HUES6 (cell line): ENCODE data around the gene ATP8B2.
"Not testable (repeated sequence)": the region's sequence is repeated elsewhere in the genome, so short reads cannot be mapped to it uniquely, and the experiment has no call there.

Source experiments
- H3K27ac ChIP-seq: 2 replicates; pipeline ENCODE4 v1.7.0; 2013; ENCODE audit warnings: low read depth, mild to moderate bottlenecking, low read length, inconsistent platforms
- H3K27me3 ChIP-seq: 2 replicates; pipeline ENCODE4 v1.6.1; 2013; ENCODE audit warnings: low read length; ENCODE audit not compliant: control insufficient read depth, insufficient read depth
- H3K36me3 ChIP-seq: 2 replicates; pipeline ENCODE4 v1.6.1; 2013; ENCODE audit warnings: low read length; ENCODE audit not compliant: control insufficient read depth, insufficient read depth
- H3K4me1 ChIP-seq: 2 replicates; pipeline ENCODE4 v1.6.1; 2013; ENCODE audit warnings: low read length; ENCODE audit not compliant: control insufficient read depth, insufficient read depth
- H3K4me3 ChIP-seq: 2 replicates; pipeline ENCODE4 v1.5.1; 2013; ENCODE audit warnings: low read depth, low read length
- H3K9ac ChIP-seq: one replicate; pipeline ENCODE4 v1.6.1; 2013; ENCODE audit warnings: mild to moderate bottlenecking, low read length
- H3K9me3 ChIP-seq: 2 replicates; pipeline ENCODE4 v1.6.1; 2013; ENCODE audit warnings: low read depth, low read length; ENCODE audit not compliant: control insufficient read depth, insufficient read depth

Gene ATP8B2

DNA sequence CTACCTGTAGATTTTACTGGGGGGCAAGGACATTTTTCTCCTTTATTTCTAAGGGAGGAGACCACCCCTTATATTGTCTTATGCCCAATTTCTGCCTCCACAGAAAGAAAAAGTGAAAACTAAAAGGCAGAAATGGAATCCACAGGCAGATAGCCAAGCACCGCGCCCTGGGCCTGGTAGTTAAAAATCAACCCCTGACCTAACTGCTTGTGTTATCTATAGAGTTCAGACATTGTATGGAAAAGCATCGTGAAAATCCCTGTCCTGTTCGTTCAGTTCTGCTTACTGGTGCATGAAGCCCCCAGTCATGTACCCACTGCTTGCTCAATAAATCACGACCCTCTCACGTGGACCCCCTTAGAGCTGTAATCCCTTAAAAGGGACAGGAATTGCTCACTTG is 46.1 kb downstream of the ATP8B2 start:
- Histone ChIP-seq H3K4me1 (no peaks in the 10 kb centered on the region), H3K4me3 (no peak overlapping the region), H3K36me3 (no peaks in the 10 kb centered on the region), H3K27me3 (no peaks in the 10 kb centered on the region), H3K9me3 (peaks cover 5% of the 10 kb centered on the region; the same call in 1 of the 2 replicates), H3K9ac (no peak overlapping the region), H3K27ac (no peak overlapping the region)

GRCh38 chr1:154373777-154374357 is 48.5 kb downstream of the ATP8B2 start:
- not testable (repeated sequence) for H3K36me3 ChIP-seq, H3K27ac ChIP-seq, H3K4me3 ChIP-seq, H3K4me1 ChIP-seq, H3K27me3 ChIP-seq, H3K9ac ChIP-seq, H3K9me3 ChIP-seq

GRCh38 chr1:154379301-154379700 is 54.0 kb downstream of the ATP8B2 start:
- no peak overlapping the region for H3K27ac ChIP-seq
- H3K27me3 ChIP-seq, result no peaks in the 10 kb centered on the region
- peaks cover 13% of the 10 kb centered on the region for H3K9me3 ChIP-seq
- H3K9ac ChIP-seq, result no peak overlapping the region
- H3K4me1 ChIP-seq, result no peaks in the 10 kb centered on the region
- no peaks in the 10 kb centered on the region for H3K36me3 ChIP-seq
- no peak overlapping the region for H3K4me3 ChIP-seq

DNA sequence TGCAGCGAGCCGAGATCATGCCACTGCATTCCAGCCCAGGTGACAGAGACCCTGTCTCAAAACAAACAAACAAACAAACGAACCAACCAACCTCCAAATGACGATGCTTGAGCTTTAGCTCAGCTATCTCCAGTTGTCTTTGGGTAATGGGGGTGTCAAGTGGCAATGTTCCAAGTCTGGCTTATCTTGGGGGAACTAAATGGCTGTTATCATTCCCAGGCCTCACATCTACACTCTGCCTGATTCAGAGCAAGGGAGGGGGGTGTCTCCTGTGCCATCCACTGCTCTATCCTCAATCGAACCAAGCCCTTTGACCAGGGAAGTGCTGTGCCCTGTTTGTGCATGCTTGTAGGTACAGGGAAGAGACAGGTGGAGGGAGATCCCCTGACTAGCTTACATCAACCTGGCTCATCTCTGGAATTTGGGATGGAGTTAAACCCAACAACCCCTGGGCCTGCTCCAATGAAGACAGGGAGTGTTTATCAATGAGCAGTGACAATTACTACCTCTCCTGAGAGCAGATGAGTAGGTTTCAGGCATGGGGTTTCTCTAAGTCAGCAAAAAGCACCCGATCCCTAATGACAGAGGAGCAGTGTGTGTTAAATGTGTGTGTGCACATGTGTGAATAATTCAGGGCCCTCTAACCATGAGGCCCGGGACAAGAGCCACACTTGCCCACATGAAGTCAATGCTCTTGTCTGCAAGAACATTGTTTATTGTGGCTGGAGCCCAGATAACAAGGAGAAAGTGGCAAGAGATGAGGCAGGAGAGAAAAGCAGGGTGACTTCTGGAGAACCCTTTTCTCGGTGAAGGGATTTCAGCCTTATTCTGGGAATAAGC is 59.5 kb downstream of the ATP8B2 start:
- H3K4me3 ChIP-seq, result no peak overlapping the region

DNA sequence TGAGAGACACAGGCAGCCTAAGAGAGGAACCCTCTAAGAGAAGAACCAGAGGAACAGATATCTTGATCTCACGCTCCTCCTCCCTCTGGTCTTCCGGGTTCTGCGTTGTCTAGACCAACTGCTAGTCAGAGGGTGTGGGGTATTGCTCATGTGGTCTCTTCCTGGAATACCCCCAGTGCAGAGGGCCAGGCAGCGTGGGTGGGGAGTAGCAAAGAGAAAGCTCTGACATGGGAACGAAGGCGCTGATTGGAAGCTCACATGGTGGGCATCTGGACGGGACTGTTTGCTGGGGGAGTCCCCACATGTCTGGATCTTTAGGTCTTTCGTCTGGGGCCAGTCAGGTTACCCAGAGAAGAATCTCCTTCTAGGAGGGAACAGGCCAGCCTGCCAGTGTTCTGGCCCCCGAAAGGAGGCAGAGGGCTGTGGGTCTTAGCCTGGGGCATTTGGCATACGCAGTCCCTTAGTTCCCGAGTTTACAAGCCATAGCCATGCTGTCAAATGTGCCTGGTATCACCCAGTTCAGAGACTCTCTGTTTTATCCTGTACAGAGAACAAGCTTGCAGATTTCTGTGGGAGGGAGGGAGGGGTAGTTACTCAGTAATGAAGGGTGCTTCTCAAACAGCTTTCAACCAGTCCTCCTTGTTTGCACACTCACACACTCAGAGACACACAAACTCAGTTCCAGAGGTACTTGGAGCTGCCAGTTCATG is 61.5 kb downstream of the ATP8B2 start:
- Histone ChIP-seq H3K9me3 (no peaks in the 10 kb centered on the region), H3K9ac (no peak overlapping the region), H3K4me1 (0 out of 2 replicates have a peak, but pooled peaks cover 3% of the 10 kb centered on the region), H3K27me3 (no peaks in the 10 kb centered on the region), H3K27ac (no peak overlapping the region), H3K4me3 (no peak overlapping the region), H3K36me3 (no peaks in the 10 kb centered on the region)

More for the DNA sequence above, 59.5 kb downstream of the ATP8B2 start:
- H3K4me1 ChIP-seq, result 0 out of 2 replicates have a peak, but pooled peaks cover 3% of the 10 kb centered on the region
- no peak overlapping the region for H3K27ac ChIP-seq
- no peak overlapping the region for H3K9ac ChIP-seq
- H3K36me3 ChIP-seq, result no peaks in the 10 kb centered on the region
- H3K27me3 ChIP-seq, result no peaks in the 10 kb centered on the region
- peaks cover 7% of the 10 kb centered on the region for H3K9me3 ChIP-seq

DNA sequence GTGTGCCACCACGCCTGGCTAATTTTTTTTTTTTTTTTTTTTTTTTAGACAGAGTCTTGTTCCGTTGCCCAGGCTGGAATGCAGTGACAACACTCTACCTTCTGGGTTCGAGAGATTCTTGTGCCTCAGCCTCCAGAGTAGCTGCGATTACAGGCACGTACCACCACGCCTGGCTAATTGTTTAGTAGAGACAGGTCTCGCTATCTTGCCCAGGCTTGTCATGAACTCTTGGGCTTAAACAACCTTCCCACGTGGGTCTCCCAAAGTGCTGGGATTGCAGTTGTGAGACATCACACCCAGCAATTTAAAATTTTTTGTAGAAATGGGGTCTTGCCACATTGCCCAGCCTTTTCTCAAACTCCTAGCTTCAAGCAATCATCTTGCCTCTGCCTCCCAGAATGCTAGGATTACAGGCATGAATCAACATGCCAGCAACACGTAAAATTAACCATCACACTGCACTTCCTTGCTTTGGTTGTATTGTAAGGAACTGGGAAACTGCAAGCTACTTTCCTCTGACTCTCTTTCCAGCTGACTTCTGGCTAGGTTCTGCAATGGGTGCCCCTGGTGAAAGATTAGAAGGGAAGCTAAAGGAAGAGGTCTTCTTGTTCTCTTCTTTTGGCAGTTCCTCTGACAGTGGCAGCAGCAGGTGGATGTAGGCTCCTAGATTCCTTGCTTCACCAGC is 65.9 kb downstream of the ATP8B2 start:
- 0 out of 2 replicates have a peak, but pooled peaks cover 2% of the 10 kb centered on the region for H3K9me3 ChIP-seq
- H3K27me3 ChIP-seq, result no peaks in the 10 kb centered on the region
- no peak overlapping the region for H3K9ac ChIP-seq
- no peaks in the 10 kb centered on the region for H3K4me1 ChIP-seq
- no peak overlapping the region for H3K27ac ChIP-seq
- no peaks in the 10 kb centered on the region for H3K36me3 ChIP-seq
- H3K4me3 ChIP-seq, result no peak overlapping the region

DNA sequence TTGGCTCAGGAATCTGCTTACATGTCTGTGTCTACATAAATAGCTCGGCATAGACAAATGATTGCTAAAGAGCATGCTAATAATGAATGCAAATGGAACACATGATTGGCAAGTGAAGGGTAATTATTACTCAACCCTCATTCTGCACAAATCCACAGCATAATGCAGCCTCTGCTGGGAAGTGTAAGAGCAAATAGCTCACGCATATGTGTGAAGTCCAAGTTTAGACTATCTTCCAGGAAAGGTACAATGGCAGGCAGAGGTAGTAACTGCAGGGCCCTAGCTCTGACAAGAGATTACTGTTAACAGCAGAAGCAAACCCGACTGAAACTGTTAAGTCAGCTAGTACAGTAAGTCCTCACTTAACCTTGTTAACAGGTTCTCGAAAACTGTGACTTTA is 72.8 kb downstream of the ATP8B2 start:
- Histone ChIP-seq H3K27me3 (peaks cover 3% of the 10 kb centered on the region), H3K4me1 (no peaks in the 10 kb centered on the region), H3K36me3 (no peaks in the 10 kb centered on the region), H3K4me3 (no peak overlapping the region), H3K27ac (no peak overlapping the region), H3K9me3 (0 out of 2 replicates have a peak, but pooled peaks cover 2% of the 10 kb centered on the region), H3K9ac (no peak overlapping the region)

- H3K27me3 ChIP-seq, result peaks cover 8% of the 10 kb centered on the region
- H3K36me3 ChIP-seq, result no peaks in the 10 kb centered on the region
- H3K9ac ChIP-seq, result no peak overlapping the region
- 0 out of 2 replicates have a peak, but pooled peaks cover 2% of the 10 kb centered on the region for H3K9me3 ChIP-seq
- no peaks in the 10 kb centered on the region for H3K4me1 ChIP-seq
- no peak overlapping the region for H3K27ac ChIP-seq
- H3K4me3 ChIP-seq, result no peak overlapping the region
These were observed 73.4 kb downstream of the ATP8B2 start for GRCh38 chr1:154398678-154399077.

DNA sequence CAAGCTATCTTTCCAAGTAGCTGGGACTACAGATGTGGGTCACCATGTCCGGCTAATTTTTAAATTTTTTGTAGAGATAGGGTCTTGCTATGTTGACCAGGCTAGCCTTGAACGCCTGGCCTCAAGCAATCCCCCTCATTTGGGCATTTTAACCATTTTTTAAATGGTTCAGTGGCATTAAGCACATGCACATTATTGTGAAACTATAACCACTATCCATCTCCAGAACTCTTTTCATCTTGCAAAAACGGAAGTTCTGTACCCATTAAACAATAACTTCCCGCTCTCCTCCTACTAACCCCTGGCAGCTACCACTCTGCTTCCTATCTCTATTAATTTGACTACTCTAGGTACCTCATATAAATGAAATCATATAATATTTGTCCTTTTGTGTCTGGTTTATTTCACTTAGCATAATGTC is 75.1 kb downstream of the ATP8B2 start:
- H3K4me3 ChIP-seq, result no peak overlapping the region
- H3K9ac ChIP-seq, result no peak overlapping the region
- 0 out of 2 replicates have a peak, but pooled peaks cover 4% of the 10 kb centered on the region for H3K4me1 ChIP-seq

More for the DNA sequence above, 75.1 kb downstream of the ATP8B2 start:
- Histone ChIP-seq H3K27ac (no peak overlapping the region), H3K36me3 (no peaks in the 10 kb centered on the region), H3K27me3 (peaks cover 24% of the 10 kb centered on the region), H3K9me3 (0 out of 2 replicates have a peak, but pooled peaks cover 2% of the 10 kb centered on the region)
